GM21717 (cell line): ENCODE data around the gene TMPRSS12.
"Not testable (repeated sequence)": the region's sequence is repeated elsewhere in the genome, so short reads cannot be mapped to it uniquely, and the experiment has no call there.

ENCODE experiments used
- ATAC-seq: cut with Tn5 transposase; IDR thresholded peaks from one replicate; pipeline ENCODE4 v1.9.1; 2021; ENCODE audit warnings: mild to moderate bottlenecking, moderate library complexity; ENCODE audit not compliant: unreplicated experiment

Gene TMPRSS12, protein sequence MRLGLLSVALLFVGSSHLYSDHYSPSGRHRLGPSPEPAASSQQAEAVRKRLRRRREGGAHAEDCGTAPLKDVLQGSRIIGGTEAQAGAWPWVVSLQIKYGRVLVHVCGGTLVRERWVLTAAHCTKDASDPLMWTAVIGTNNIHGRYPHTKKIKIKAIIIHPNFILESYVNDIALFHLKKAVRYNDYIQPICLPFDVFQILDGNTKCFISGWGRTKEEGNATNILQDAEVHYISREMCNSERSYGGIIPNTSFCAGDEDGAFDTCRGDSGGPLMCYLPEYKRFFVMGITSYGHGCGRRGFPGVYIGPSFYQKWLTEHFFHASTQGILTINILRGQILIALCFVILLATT

DNA sequence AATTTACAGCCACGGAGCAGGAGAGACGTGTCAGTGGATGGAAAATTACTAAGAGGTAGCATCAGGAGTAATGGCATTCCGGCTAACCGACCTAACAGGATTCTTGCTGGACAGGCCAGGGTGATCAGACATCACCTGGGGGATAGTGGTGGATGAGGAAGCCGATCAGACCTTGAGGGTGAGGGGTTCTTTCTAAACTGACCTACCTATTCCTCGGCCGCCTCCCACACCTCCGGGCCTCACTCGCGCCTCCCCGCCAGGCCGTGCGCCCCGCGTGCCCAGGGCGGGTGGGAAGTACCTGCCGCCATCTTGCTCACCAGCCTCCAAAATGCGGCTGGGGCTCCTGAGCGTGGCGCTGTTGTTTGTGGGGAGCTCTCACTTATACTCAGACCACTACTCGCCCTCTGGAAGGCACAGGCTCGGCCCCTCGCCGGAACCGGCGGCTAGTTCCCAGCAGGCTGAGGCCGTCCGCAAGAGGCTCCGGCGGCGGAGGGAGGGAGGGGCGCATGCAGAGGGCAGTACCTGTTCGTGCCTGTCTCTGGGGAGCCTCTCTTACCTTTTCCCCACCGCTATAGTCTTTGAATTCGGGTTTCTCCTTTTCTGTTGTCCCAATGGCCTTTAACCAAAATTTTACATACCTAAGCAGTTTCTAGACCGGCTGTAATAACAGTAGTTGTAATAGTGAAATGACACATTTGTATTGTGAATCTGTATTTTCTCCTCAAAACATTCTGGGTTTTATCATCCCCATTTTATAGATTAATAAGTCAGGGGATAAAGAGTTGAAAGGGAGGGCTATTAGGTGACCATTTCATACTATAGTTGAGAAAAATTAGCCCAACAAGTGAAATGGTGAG, at the start of gene TMPRSS12:
TMPRSS12 (plus strand) TSS at position 290 of the 857 bp plus-strand sequence; CDS start at position 329, 39 bp downstream.
- ATAC-seq: no peak

DNA sequence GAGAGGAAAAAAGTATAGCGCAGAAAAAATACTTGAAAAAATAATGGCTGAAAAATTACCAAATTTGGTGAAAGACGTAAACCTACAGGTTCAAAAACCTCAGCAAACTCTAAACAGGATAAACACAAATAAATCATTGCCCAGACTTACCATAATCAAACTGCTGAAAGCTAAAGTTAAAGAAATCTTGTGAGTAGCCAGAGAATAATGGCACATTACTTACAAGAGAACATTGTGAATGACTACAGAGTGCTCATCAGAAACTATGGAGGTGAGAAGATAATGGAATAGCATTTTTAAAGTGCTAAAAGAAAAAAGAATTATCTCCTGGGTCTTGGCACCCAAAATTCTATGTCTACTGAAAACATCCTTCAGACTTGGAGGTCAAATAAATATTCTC, 42.8 kb upstream of the TMPRSS12 start:
- no peak for ATAC-seq

- no peak for ATAC-seq
These were observed 39.4 kb upstream of the TMPRSS12 start for GRCh38 chr12:50803230-50803875.

GRCh38 chr12:50806176-50806575, 36.5 kb upstream of the TMPRSS12 start:
- no peak for ATAC-seq

DNA sequence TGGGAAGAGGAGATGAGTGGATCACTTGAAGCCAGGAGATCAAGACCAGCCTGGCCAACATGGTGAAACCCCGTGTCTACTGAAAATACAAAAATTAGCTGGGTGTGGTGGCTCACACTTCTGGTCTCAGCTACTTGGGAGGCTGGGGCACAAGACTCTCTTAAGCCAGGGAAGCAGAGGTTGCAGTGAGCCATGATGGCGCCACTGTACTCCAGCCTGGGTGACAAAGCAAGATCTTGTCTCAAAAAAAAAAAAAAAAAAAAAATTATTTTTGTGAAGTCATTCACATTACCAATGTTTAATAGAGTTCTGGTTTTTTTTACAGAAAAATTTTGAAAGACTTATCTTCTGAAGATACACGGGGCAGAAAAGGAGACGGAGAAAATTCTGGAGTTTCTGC, 33.6 kb upstream of the TMPRSS12 start:
- not testable (repeated sequence) for ATAC-seq

DNA sequence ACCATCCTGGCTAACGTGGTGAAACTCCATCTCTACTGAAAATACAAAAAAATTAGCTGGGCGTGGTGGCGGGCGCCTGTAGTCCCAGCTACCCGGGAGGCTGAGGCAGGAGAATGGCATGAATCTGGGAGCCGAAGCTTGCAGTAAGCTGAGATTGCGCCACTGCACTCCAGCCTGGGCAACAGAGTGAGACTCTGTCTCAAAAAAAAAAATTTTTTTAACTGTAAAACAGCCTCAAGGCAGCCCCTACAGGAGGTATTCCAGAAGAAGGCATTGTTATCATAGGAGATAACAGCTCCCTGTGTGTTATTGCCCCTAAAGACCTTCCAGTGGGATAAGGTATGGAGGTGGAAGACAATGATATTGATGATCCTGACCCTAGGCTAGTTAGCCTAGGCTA, 27.8 kb upstream of the TMPRSS12 start:
- not testable (repeated sequence) for ATAC-seq

DNA sequence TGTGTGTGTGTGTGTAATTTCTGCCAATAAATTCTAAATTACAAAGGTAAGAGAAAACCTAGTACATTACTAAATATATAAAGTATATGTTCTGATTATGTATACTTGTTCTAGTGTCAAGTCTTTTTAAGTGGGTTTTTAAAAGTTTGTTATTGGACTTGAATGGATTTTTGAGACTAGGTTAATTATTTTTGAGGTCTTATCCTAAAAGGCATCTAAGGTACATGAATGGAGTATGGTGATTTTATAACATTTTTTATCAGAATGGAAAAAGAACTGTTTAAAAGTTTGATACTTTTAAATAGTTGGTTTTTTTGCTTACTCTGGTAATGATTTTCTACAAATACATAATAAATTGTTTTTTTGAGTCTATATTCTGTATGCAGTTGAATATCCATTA, 22.5 kb upstream of the TMPRSS12 start:
- no peak for ATAC-seq

- no peak for ATAC-seq
These were observed 20.6 kb upstream of the TMPRSS12 start for GRCh38 chr12:50822082-50822481.

DNA sequence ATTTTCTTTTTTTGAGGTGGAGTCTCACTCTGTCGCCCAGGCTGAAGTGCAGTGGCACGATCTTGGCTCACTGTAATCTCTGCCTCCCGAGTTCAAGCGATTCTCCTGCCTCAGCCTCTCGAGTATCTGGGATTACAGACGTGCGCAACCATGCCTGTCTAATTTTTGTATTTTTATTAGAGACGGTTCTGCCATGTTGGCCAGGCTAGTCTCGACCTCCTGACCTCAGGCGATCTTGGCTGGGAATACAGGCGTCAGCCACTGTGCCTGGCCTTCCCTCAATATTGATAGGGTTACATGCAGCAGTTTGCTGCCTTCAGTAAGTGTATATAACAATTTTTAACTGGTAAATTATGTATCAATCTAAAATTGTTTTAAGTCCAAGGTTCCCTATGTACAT, 19.0 kb upstream of the TMPRSS12 start:
- not testable (repeated sequence) for ATAC-seq

GRCh38 chr12:50824914-50825313, 17.8 kb upstream of the TMPRSS12 start:
- ATAC-seq: no peak

DNA sequence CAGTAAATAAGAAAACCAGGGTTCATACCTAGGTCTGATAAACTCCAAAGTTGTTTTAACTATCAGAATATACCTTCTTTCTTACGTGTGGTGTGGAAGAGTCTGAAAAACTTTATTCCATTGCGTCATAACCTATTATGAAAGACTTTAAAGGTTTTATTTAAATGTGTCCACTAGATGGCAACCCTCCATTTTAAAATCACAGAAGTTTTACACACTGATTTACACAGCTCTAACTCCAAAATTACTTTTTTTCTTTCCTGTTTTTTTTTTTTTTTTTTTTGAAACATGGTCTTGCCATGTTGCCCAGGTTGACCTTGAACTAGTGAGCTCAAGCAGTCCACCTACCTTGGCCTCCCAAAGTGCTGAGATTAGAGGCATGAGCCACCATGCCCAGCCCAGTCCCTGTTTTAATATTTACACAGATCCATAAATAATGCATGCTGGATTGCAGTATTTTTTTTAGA, 17.3 kb upstream of the TMPRSS12 start:
- ATAC-seq: no peak

DNA sequence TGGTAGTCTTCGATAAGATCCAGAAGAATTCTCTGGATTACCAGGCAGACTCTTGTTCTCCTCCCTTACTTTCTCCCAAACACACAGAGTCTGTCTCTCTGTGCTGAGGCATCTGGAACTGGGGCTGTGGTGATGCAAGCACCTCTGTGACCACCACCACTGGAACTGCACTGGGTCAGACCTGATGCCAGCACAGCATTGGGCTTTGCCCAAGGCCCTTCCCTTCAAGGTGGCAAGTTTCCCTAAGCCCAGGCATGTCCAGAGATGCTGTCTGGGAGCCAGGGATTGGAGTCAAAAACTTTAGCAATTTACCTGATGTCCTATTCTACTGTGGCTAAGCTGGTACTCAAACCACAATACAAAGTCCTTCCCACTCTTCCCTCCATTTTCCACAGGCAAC, 14.6 kb upstream of the TMPRSS12 start:
- ATAC-seq: no peak

GRCh38 chr12:50828886-50829285, 13.8 kb upstream of the TMPRSS12 start:
- ATAC-seq: no peak

- ATAC-seq: not testable (repeated sequence)
These were observed 8.9 kb upstream of the TMPRSS12 start for GRCh38 chr12:50833801-50834200.

DNA sequence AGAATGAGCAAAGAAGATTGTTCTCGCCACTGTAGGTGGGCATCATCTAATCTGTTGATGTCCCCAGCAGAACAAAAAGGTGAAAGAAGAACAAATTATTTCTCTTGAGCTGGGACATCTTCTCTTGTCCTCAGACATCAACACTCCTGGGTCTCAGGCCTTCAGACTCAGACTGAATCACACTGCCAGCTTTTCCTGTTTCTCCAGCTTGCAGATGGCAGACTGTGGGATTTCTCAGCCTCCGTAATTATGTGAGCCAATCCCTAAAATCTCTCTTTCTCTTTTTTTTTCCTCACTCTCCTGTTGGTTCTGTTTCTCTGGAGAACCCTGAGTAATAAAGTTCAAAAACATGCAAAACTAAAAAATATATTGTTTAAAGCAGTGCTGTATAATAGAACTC, 3.7 kb upstream of the TMPRSS12 start:
- ATAC-seq: no peak

DNA sequence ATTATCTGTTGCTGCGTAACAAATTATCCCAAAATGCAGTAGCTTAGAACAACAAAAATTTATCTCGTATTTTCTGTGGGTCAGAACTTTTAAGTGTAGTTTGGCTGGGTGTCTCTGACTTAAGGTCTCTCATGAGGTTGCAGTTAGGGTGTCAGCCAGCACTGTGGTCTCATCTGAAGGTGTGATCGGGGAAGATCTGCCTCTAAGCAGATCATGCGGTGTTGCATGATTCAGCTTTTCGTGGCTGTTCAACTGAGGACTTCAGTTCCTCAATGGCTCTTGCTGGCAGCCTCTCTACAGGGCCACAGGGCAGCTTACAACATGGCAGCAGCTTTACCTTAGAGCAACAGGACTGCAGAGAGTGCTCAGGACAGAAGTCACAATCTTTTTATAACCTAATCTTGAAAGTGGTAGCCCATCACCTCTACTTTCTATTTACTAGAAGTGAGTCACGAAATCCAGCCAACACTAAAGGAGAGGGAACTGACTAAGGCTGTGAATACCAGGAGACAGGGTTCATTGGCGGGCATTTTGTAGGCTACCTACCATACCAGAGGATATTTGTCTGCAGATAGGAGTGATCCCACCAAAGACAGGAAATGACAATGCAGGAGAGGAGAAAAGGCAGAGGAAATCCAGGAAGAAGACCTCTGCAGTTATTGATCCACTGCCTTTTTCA, 1.8 kb upstream of the TMPRSS12 start:
- ATAC-seq: no peak

DNA sequence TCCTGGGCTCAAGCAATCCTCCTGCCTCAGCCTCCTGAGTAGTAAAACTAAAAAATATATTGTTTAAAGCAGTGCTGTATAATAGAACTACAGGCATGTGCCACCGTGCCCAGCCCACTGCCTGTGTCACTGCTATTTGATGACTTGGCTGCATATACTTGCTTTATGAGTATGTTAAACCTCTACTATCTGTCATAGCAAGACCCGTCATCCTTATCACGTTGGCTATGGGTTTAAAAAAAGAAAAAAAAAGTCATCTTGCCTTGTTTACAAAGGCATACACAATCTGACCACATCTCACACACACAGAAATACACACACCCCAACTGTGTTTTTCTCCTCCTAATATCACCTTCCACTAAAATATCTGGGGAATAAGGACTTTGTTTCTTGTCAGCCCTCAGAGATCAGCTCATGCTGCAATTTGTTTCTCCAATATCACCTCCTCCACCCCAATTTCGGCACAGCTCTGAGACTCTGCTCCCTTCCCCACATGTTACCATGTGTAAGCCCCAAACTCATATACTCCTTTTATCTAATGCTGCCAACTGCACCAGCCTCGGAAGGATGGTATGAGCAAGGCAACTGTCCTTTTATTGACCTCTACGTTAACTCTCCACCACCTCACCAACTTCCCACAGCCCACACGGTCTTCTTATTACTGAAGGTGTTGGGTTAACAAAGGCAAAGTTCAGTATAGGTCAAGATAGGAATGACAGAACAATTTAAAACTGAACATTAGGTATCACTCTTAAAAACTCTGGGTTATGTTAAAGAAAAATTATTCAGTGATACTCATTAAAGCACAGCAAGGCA, 802 bp upstream of the TMPRSS12 start:
- ATAC-seq: no peak

GRCh38 chr12:50845021-50845647, 2.4 kb downstream of the TMPRSS12 start:
- ATAC-seq: no peak

DNA sequence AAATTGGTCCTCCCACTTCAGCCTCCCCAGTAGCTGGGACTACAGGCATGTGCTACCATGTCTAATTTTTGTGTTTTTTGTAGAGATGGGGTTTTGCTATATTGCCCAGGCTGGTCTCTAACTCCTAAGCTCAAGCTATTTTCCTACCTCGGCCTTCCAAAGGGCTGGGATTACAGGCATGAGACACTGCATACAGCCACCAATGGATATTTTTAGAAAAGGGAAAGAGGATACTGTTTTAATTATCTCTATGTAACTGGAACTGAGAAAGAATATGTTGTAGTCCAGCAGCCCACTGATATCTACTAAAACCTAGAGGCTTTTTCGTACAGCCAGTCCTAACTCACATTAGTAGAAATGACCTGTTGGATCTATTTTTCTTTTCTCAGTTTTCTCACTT, 6.2 kb downstream of the TMPRSS12 start:
- no peak for ATAC-seq

DNA sequence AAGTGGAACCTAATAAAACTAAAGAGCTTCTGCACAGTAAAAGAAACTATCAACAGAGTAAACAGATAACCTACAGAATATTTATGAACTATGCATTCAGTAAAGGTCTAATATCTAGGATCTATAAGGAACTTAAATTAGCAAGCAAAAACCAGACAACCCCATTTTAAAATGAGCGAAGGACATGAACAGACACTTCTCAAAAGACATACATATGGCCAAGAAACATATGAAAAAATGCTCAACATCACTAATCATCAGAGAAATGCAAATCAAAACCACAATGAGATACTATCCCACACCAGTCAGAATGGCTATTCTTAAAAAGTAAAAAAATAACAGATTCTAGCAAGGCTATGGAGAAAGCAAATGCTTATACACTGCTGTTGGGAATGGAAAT, 12.5 kb downstream of the TMPRSS12 start:
- ATAC-seq: not testable (repeated sequence)
